Adrenal gland (tissue), 5 donors: ENCODE measurements around the gene INPP4B.

Source experiments
- CTCF ChIP-seq, 6 experiments: fragments of 450-650 bp in 4 of 6; fragments of 200-600 bp in 2 of 6; sonication (generic) in 1 of 6; IDR thresholded peaks; 1 replicate in 5 of 6; 2 replicates in 1 of 6; pipeline versions ENCODE4 v1.5.1 to v1.8.0; 2016 to 2021; ENCODE audit warnings: antibody characterized with exemption in 6 of 6, mild to moderate bottlenecking in 2 of 6, moderate library complexity in 1 of 6
- POLR2A ChIP-seq, 2 donors: fragments of 450-650 bp; IDR thresholded peaks; one replicate each; pipeline ENCODE4 v1.6.1; 2017; ENCODE audit warnings: antibody characterized with exemption in 2 of 2, mild to moderate bottlenecking in 2 of 2, moderate library complexity in 1 of 2
- donor health status: DM: no; HTN: no; CAD: no.

- no peak for TF ChIP-seq CTCF (IDR thresholded peaks at IDR 0.05)
- TF ChIP-seq POLR2A (IDR thresholded peaks at IDR 0.05) = no peak
Measured at GRCh38 chr4:142348613-142349021, 497.5 kb downstream of the INPP4B start.
